Measurements from ENCODE around the gene EMX2. TPM values are rescaled to one million over a fixed set of nuclear protein-coding genes. Genes with fewer than 3 reads are reported as not detected.

The EMX2 gene
- total RNA-seq, 1 experiment from 2014 or later, result 4.7 TPM

DNA sequence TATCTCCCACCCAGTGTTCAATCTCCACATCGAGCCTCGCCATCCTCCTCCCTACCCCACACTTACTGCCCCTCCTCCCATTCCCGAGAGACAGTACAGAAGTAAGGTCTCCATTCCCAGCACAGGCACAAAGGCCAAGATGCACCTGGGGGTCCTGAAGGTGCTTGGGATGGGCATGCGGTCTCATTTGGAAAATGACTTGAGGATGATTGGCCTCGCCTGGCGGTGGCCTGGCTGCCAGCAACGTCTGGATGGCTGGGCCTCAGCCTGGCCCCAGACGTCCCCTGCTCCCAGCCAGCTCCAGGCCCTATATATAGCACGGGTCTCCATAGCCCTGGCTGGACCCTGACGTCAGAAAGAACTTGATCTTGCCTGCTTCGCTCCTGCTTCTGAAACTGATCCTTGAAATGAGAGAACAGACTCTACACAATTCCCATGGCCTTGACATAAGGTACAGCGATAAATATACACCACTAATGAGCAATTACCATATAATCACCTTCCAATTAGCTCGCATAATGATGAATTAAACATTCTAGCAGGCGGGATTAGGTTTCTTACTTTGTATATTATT, 11.8 kb downstream of the EMX2 start:
- H3K27ac Mint-ChIP-seq (ENCODE audit: unreplicated experiment), result no peak overlapping the region

DNA sequence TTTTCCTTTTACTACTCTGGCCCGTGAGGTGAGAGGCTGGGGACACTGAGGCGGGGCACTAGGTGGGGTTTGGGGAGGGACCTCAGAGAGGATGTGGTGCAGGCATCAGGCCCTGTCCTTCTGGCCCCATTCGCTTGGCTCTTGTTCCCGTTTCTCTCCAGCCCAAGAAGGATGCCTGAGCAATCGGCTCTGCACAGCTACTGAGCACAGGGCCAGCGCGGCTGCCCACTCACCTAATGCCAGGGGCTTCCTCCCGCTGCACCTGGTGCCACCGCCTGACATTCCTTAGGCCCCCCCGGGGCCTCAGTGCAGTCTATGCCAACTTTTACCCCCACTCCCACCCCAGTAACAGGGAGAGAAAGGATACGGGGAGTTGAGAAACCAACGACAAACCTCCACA, 12.5 kb downstream of the EMX2 start:
- Histone ChIP-seq H3K9me3 (no peaks in the 10 kb centered on the region), H3K36me3 (ENCODE audit: control insufficient read depth, insufficient read depth, low read length) (no peaks in the 10 kb centered on the region), H3K27me3 (replicated peaks; ENCODE audit: control insufficient read depth, insufficient read depth, low read length) (peaks cover 3% of the 10 kb centered on the region; the same call in 1 of the 2 replicates), H3K4me1 (peaks cover 11% of the 10 kb centered on the region), H3K4me3 (ENCODE audit: low read depth, low read length) (no peak overlapping the region)
- ChIA-PET POLR2A (no interaction called here), CTCF (interaction anchor here (0.7 kb wide), 1 partner anchor 118 kb away, joined by 3 read pairs; no protein-coding TSS in a partner anchor)
- no peak overlapping the region for H3K27ac Mint-ChIP-seq (ENCODE audit: unreplicated experiment)
- intact Hi-C loops (cut with micrococcal nuclease; ENCODE audit: unreplicated experiment), result no loop called here
- no peaks in the 10 kb centered on the region for H3K4me1 Mint-ChIP-seq (ENCODE audit: low read depth, unreplicated experiment)
- H3K27me3 Mint-ChIP-seq (ENCODE audit: insufficient read depth, unreplicated experiment), result no peaks in the 10 kb centered on the region
- DNase-seq, result no peak
- no peak for TF ChIP-seq CTCF (IDR thresholded peaks at IDR 0.05; ENCODE audit: insufficient read depth in 1 of 2, low read depth in 1 of 2, low read length in 1 of 2, severe bottlenecking in 1 of 2, unreplicated experiment in 1 of 2)
- H3K9me3 Mint-ChIP-seq (ENCODE audit: unreplicated experiment), result no peaks in the 10 kb centered on the region
- BruUV-seq (replicated peaks), result no TSS peak
- peaks cover 11% of the 10 kb centered on the region for H3K36me3 Mint-ChIP-seq (ENCODE audit: insufficient read depth, unreplicated experiment)
- no peak overlapping the region for H3K4me3 Mint-ChIP-seq (ENCODE audit: unreplicated experiment)

More for the DNA sequence above, 11.8 kb downstream of the EMX2 start:
- no peaks in the 10 kb centered on the region for H3K9me3 ChIP-seq
- POLR2A ChIA-PET, result no interaction called here
- no peak overlapping the region for H3K4me3 ChIP-seq (ENCODE audit: low read depth, low read length)
- Mint-ChIP-seq H3K27me3 (ENCODE audit: insufficient read depth, unreplicated experiment) (no peaks in the 10 kb centered on the region), H3K9me3 (ENCODE audit: unreplicated experiment) (no peaks in the 10 kb centered on the region), H3K4me3 (ENCODE audit: unreplicated experiment) (peak overlapping the region; percentile 71), H3K4me1 (ENCODE audit: low read depth, unreplicated experiment) (no peaks in the 10 kb centered on the region), H3K36me3 (ENCODE audit: insufficient read depth, unreplicated experiment) (peaks cover 11% of the 10 kb centered on the region)
- intact Hi-C loops (cut with micrococcal nuclease; ENCODE audit: unreplicated experiment), result no loop called here
- no peak for TF ChIP-seq CTCF (IDR thresholded peaks at IDR 0.05; ENCODE audit: insufficient read depth in 1 of 2, low read depth in 1 of 2, low read length in 1 of 2, severe bottlenecking in 1 of 2, unreplicated experiment in 1 of 2)
- CTCF ChIA-PET, result no interaction called here
- H3K4me1 ChIP-seq, result peaks cover 11% of the 10 kb centered on the region
- H3K27me3 ChIP-seq (replicated peaks; ENCODE audit: control insufficient read depth, insufficient read depth, low read length), result peaks cover 3% of the 10 kb centered on the region; the same call in 1 of the 2 replicates
- DNase-seq, result no peak
- H3K36me3 ChIP-seq (ENCODE audit: control insufficient read depth, insufficient read depth, low read length), result no peaks in the 10 kb centered on the region
- BruUV-seq (replicated peaks), result no TSS peak

- Mint-ChIP-seq H3K9me3 (ENCODE audit: unreplicated experiment) (no peaks in the 10 kb centered on the region), H3K4me3 (ENCODE audit: unreplicated experiment) (no peak overlapping the region), H3K27ac (ENCODE audit: unreplicated experiment) (no peak overlapping the region), H3K36me3 (ENCODE audit: insufficient read depth, unreplicated experiment) (peaks cover 5% of the 10 kb centered on the region), H3K27me3 (ENCODE audit: insufficient read depth, unreplicated experiment) (no peaks in the 10 kb centered on the region), H3K4me1 (ENCODE audit: low read depth, unreplicated experiment) (no peaks in the 10 kb centered on the region)
- DNase-seq, result no peak
- Histone ChIP-seq H3K36me3 (ENCODE audit: control insufficient read depth, insufficient read depth, low read length) (no peaks in the 10 kb centered on the region), H3K27me3 (replicated peaks; ENCODE audit: control insufficient read depth, insufficient read depth, low read length) (peaks cover 3% of the 10 kb centered on the region; the same call in 1 of the 2 replicates), H3K4me3 (ENCODE audit: low read depth, low read length) (no peak overlapping the region), H3K4me1 (peaks cover 11% of the 10 kb centered on the region), H3K9me3 (no peaks in the 10 kb centered on the region)
- ChIA-PET CTCF (no interaction called here), POLR2A (no interaction called here)
- BruUV-seq (replicated peaks), result no TSS peak
- no peak for TF ChIP-seq CTCF (IDR thresholded peaks at IDR 0.05; ENCODE audit: insufficient read depth in 1 of 2, low read depth in 1 of 2, low read length in 1 of 2, severe bottlenecking in 1 of 2, unreplicated experiment in 1 of 2)
- intact Hi-C loops (cut with micrococcal nuclease; ENCODE audit: unreplicated experiment), result no loop called here
Observed at GRCh38 chr10:117555863-117556262, 13.3 kb downstream of the EMX2 start.
